GM19324 (cell line): Measurements from ENCODE around the gene HS6ST1.
"Not testable (repeated sequence)": the region's sequence is repeated elsewhere in the genome, so short reads cannot be mapped to it uniquely, and the experiment has no call there.

Experiments used
- ATAC-seq: cut with Tn5 transposase; IDR thresholded peaks from one replicate; pipeline ENCODE4 v1.9.1; 2021; ENCODE audit warnings: mild to moderate bottlenecking, moderate library complexity; ENCODE audit not compliant: unreplicated experiment, low FRiP score

HS6ST1 gene

GRCh38 chr2:128269990-128270671, 48.5 kb downstream of the HS6ST1 start:
- ATAC-seq: no peak

GRCh38 chr2:128269063-128269989, 49.3 kb downstream of the HS6ST1 start:
- ATAC-seq: no peak

- not testable (repeated sequence) for ATAC-seq
Measured at GRCh38 chr2:128268611-128269010, 50.1 kb downstream of the HS6ST1 start.

- ATAC-seq: not testable (repeated sequence)
Measured at GRCh38 chr2:128268145-128268544, 50.5 kb downstream of the HS6ST1 start.

GRCh38 chr2:128267649-128268048, 51.0 kb downstream of the HS6ST1 start:
- not testable (repeated sequence) for ATAC-seq

GRCh38 chr2:128267197-128267596, 51.5 kb downstream of the HS6ST1 start:
- not testable (repeated sequence) for ATAC-seq

- not testable (repeated sequence) for ATAC-seq
Measured at GRCh38 chr2:128266463-128266862, 52.2 kb downstream of the HS6ST1 start.

- ATAC-seq: not testable (repeated sequence)
Measured at GRCh38 chr2:128265608-128265993, 53.1 kb downstream of the HS6ST1 start.

GRCh38 chr2:128264881-128265607, 53.6 kb downstream of the HS6ST1 start:
- no peak for ATAC-seq

- no peak for ATAC-seq
Measured at GRCh38 chr2:128263902-128264331, 54.8 kb downstream of the HS6ST1 start.

- ATAC-seq: no peak
Measured at GRCh38 chr2:128262315-128263253, 56.1 kb downstream of the HS6ST1 start.

- no peak for ATAC-seq
Measured at GRCh38 chr2:128261245-128262128, 57.2 kb downstream of the HS6ST1 start.

- no peak for ATAC-seq
Measured at GRCh38 chr2:128260239-128261138, 58.2 kb downstream of the HS6ST1 start.

GRCh38 chr2:128259585-128259984, 59.1 kb downstream of the HS6ST1 start:
- ATAC-seq: no peak

- ATAC-seq: no peak
Measured at GRCh38 chr2:128258218-128258617, 60.5 kb downstream of the HS6ST1 start.

GRCh38 chr2:128252501-128252900, 66.2 kb downstream of the HS6ST1 start:
- no peak for ATAC-seq

- not testable (repeated sequence) for ATAC-seq
Measured at GRCh38 chr2:128252086-128252485, 66.6 kb downstream of the HS6ST1 start.
